Measurements from ENCODE around the gene HIP1.
"Not testable (repeated sequence)": the region's sequence is repeated elsewhere in the genome, so short reads cannot be mapped to it uniquely, and the experiment has no call there.

Gene HIP1

GRCh38 chr7:75689246-75690099 lies 49.3 kb downstream of the HIP1 start:
- CTCF ChIA-PET, result no interaction called here
- POLR2A ChIA-PET (ENCODE audit: low non-redundant PET), result no interaction called here
- no peak for TF ChIP-seq CTCF (conservative IDR thresholded peaks at IDR 0.05; ENCODE audit: low read depth)

GRCh38 chr7:75688200-75689136 lies 50.3 kb downstream of the HIP1 start:
- no peak overlapping the region for H3K27ac ChIP-seq
- POLR2A ChIA-PET (ENCODE audit: low non-redundant PET), result no interaction called here
- no peak for DNase-seq (ENCODE audit: low spot score)
- no peak for TF ChIP-seq CTCF (conservative IDR thresholded peaks at IDR 0.05; ENCODE audit: low read depth)
- CTCF ChIA-PET, result no interaction called here

More at GRCh38 chr7:75689246-75690099, 49.3 kb downstream of the HIP1 start:
- DNase-seq (ENCODE audit: low spot score), result no peak
- H3K27ac ChIP-seq, result no peak overlapping the region

GRCh38 chr7:75687246-75688088 lies 51.3 kb downstream of the HIP1 start:
- no peak overlapping the region for H3K27ac ChIP-seq
- DNase-seq (ENCODE audit: low spot score), result no peak
- POLR2A ChIA-PET (ENCODE audit: low non-redundant PET), result no interaction called here
- no peak for TF ChIP-seq CTCF (conservative IDR thresholded peaks at IDR 0.05; ENCODE audit: low read depth)
- CTCF ChIA-PET, result no interaction called here

- TF ChIP-seq CTCF (conservative IDR thresholded peaks at IDR 0.05; ENCODE audit: low read depth), result no peak
- POLR2A ChIA-PET (ENCODE audit: low non-redundant PET), result no interaction called here
- H3K27ac ChIP-seq, result no peak overlapping the region
- no peak for DNase-seq (ENCODE audit: low spot score)
- CTCF ChIA-PET, result interaction anchor here (0.7 kb wide), 1 partner anchor 262 kb away, joined by 6 read pairs; no protein-coding TSS in a partner anchor
Measured at GRCh38 chr7:75686551-75686950, 52.2 kb downstream of the HIP1 start.

- ChIA-PET CTCF (interaction anchor here (0.6 kb wide), 1 partner anchor 9 kb away, joined by 5 read pairs; no protein-coding TSS in a partner anchor), POLR2A (ENCODE audit: low non-redundant PET) (interaction anchor here (0.7 kb wide), 1 partner anchor 10 kb away, joined by 9 read pairs; no protein-coding TSS in a partner anchor)
- not testable (repeated sequence) for DNase-seq (ENCODE audit: low spot score); H3K27ac ChIP-seq
Measured at GRCh38 chr7:75682052-75682451, 56.7 kb downstream of the HIP1 start.

- no peak for TF ChIP-seq CTCF (conservative IDR thresholded peaks at IDR 0.05; ENCODE audit: low read depth)
- H3K27ac ChIP-seq, result no peak overlapping the region
- CTCF ChIA-PET, result interaction anchor here (0.6 to 0.7 kb wide), 2 partner anchors 43 to 1652 kb away, joined by 3 to 4 read pairs; no protein-coding TSS in a partner anchor
- DNase-seq (ENCODE audit: low spot score), result no peak
- POLR2A ChIA-PET (ENCODE audit: low non-redundant PET), result no interaction called here
Measured at GRCh38 chr7:75679060-75679459, 59.7 kb downstream of the HIP1 start.

Measured in RWPE1 (cell line).